ENCODE results near the gene PFDN2.
A peak's percentile ranks its signal among the peaks of the same experiment; 100 is the strongest.

Gene PFDN2

GRCh38 chr1:161162806-161163205, 45.0 kb upstream of the PFDN2 start:
- DNase-seq (ENCODE audit: low spot score), result no peak
- no peak for TF ChIP-seq CTCF (IDR thresholded peaks at IDR 0.05; ENCODE audit: extremely low read depth, insufficient read depth, missing control alignments)
- in situ Hi-C loops (cut with MboI; ENCODE audit: low pct_unique_long_range_greater_than_20kb, low sequenced_read_pairs, unreplicated experiment), result no loop called here

- no peak for DNase-seq (ENCODE audit: low spot score)
- no peak for TF ChIP-seq CTCF (IDR thresholded peaks at IDR 0.05; ENCODE audit: extremely low read depth, insufficient read depth, missing control alignments)
- in situ Hi-C loops (cut with MboI; ENCODE audit: low pct_unique_long_range_greater_than_20kb, low sequenced_read_pairs, unreplicated experiment), result no loop called here
Observed at GRCh38 chr1:161162052-161162451, 44.2 kb upstream of the PFDN2 start.

- no peak for TF ChIP-seq CTCF (IDR thresholded peaks at IDR 0.05; ENCODE audit: extremely low read depth, insufficient read depth, missing control alignments)
- in situ Hi-C loops (cut with MboI; ENCODE audit: low pct_unique_long_range_greater_than_20kb, low sequenced_read_pairs, unreplicated experiment), result no loop called here
- no peak for DNase-seq (ENCODE audit: low spot score)
Observed at GRCh38 chr1:161161652-161162051, 43.8 kb upstream of the PFDN2 start.

- DNase-seq (ENCODE audit: low spot score), result no peak
- no peak for TF ChIP-seq CTCF (IDR thresholded peaks at IDR 0.05; ENCODE audit: extremely low read depth, insufficient read depth, missing control alignments)
- in situ Hi-C loops (cut with MboI; ENCODE audit: low pct_unique_long_range_greater_than_20kb, low sequenced_read_pairs, unreplicated experiment), result no loop called here
Observed at GRCh38 chr1:161160671-161161145, 42.9 kb upstream of the PFDN2 start.

- DNase-seq (ENCODE audit: low spot score), result no peak
- TF ChIP-seq CTCF (IDR thresholded peaks at IDR 0.05; ENCODE audit: extremely low read depth, insufficient read depth, missing control alignments), result no peak
- in situ Hi-C loops (cut with MboI; ENCODE audit: low pct_unique_long_range_greater_than_20kb, low sequenced_read_pairs, unreplicated experiment), result no loop called here
Observed at GRCh38 chr1:161159913-161160243, 42.0 kb upstream of the PFDN2 start.

- in situ Hi-C loops (cut with MboI; ENCODE audit: low pct_unique_long_range_greater_than_20kb, low sequenced_read_pairs, unreplicated experiment), result no loop called here
- TF ChIP-seq CTCF (IDR thresholded peaks at IDR 0.05; ENCODE audit: extremely low read depth, insufficient read depth, missing control alignments), result no peak
- peak; percentile 97 for DNase-seq (ENCODE audit: low spot score)
Observed at GRCh38 chr1:161159087-161159912, 41.5 kb upstream of the PFDN2 start, which contains the start of gene USP21. Gene USP21 (plus strand): TSS chr1:161159500. CDS start chr1:161160641, 1,141 bp downstream.

Measured in GM13977 (cell line).